Effector memory CD8-positive, alpha-beta T cell (primary cell): ENCODE measurements around the gene ELOA.
A peak's percentile ranks its signal among the peaks of the same experiment; 100 is the strongest.

Experiments
- ATAC-seq: fragments of 150-1000 bp; cut with Tn5 transposase; replicated peaks from 2 replicates; pipeline ENCODE4 v1.10.0; 2021; ENCODE audit warnings: mild to moderate bottlenecking, moderate library complexity
- DNase-seq, 3 experiments: peaks; one replicate each; pipeline ENCODE4 v3.0.0; 2021
- H3K27ac Mint-ChIP-seq, 2 donors: one replicate each; pipeline ENCODE4 v1.8.0; 2022; ENCODE audit warnings: mild to moderate bottlenecking in 2 of 2, mixed read lengths in 2 of 2, moderate library complexity in 2 of 2
- H3K27me3 Mint-ChIP-seq, 2 donors: one replicate each; pipeline ENCODE4 v1.8.0; 2022; ENCODE audit warnings: mixed read lengths in 2 of 2
- H3K36me3 Mint-ChIP-seq: one replicate; pipeline ENCODE4 v1.8.0; 2022; ENCODE audit warnings: mild to moderate bottlenecking, moderate library complexity, mixed read lengths; ENCODE audit not compliant: insufficient read depth
- H3K4me1 Mint-ChIP-seq, 2 donors: one replicate each; pipeline ENCODE4 v1.8.0; 2022; ENCODE audit warnings: low read depth in 2 of 2, mixed read lengths in 2 of 2
- H3K4me3 Mint-ChIP-seq, 2 donors: one replicate each; pipeline ENCODE4 v1.8.0; 2022; ENCODE audit warnings: mild to moderate bottlenecking in 2 of 2, mixed read lengths in 2 of 2, moderate library complexity in 2 of 2
- H3K9me3 Mint-ChIP-seq, 2 donors: one replicate each; pipeline ENCODE4 v1.8.0; 2022; ENCODE audit warnings: mixed read lengths in 2 of 2

Gene ELOA

DNA sequence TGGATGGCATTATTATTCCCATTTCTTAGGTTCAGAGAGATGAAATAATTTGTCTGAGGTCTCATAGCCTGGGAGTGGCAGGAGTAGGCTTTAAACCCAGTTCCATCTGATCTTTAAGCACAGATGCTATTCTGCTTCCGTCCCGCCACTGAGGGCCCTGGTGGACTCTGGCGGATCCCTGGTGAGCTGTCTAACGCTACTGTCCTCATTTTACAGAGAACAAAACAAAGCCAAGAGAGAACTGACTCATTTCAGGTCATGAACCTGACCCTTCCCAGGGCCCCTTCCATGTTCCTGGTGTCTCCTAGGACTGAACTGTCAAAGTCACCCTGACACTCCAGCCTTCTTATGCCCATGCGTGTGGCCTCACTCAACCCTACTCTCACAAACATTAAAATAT lies 60.4 kb downstream of the ELOA start:
- DNase-seq (no peak), ATAC-seq (no peak)
- Mint-ChIP-seq H3K4me1 (peaks cover 4 to 21% of the 10 kb centered on the region in 2 donors), H3K4me3 (no peak overlapping the region), H3K36me3 (peaks cover 13% of the 10 kb centered on the region), H3K27ac (peak overlapping the region in 1 of 2 donors; percentile 72), H3K9me3 (no peaks in the 10 kb centered on the region), H3K27me3 (no peaks in the 10 kb centered on the region)

DNA sequence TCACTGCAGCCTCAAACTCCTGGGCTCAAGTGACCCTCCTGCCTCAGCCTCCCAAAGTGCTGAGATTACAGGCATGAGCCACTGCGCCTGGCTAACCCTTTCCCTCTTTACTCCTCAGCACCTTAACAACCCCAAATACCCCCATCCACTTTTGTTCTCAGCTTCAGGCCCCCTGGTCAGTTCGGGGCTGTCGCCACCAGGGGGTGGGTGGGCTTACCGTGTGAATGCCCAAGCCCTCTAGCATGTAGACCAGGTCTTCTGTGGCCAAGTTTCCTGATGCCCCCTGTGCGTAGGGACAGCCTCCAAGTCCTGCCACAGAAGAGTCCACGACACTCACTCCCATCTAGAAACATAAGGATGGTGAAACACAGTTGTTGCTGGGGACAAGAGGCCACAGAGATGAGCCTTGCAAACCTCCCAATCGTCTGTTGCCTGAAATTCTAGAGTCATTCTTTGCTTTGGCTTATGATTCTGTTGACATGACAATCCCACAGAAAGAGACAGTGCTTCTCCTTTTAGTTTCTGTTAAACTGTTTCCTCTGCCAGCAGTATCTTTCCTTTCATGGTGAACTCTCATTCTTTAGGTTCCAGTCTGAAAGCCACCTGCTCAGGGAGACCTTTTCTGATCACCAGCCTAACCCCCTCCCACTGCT lies 61.0 kb downstream of the ELOA start:
- ATAC-seq = no peak
- no peak for DNase-seq
- no peak overlapping the region for H3K27ac Mint-ChIP-seq
- H3K4me3 Mint-ChIP-seq = no peak overlapping the region
- H3K4me1 Mint-ChIP-seq = peaks cover 4 to 15% of the 10 kb centered on the region in 2 donors
- H3K27me3 Mint-ChIP-seq = no peaks in the 10 kb centered on the region
- no peaks in the 10 kb centered on the region for H3K9me3 Mint-ChIP-seq
- H3K36me3 Mint-ChIP-seq = peaks cover 11% of the 10 kb centered on the region

- Mint-ChIP-seq H3K27me3 (no peaks in the 10 kb centered on the region), H3K36me3 (peaks cover 11% of the 10 kb centered on the region), H3K9me3 (no peaks in the 10 kb centered on the region), H3K4me3 (no peak overlapping the region), H3K27ac (peak overlapping the region in 1 of 2 donors; percentile 5), H3K4me1 (peaks cover 7 to 14% of the 10 kb centered on the region in 2 donors)
- ATAC-seq (no peak), DNase-seq (no peak)
Measured at GRCh38 chr1:23805025-23805424, 61.8 kb downstream of the ELOA start.

DNA sequence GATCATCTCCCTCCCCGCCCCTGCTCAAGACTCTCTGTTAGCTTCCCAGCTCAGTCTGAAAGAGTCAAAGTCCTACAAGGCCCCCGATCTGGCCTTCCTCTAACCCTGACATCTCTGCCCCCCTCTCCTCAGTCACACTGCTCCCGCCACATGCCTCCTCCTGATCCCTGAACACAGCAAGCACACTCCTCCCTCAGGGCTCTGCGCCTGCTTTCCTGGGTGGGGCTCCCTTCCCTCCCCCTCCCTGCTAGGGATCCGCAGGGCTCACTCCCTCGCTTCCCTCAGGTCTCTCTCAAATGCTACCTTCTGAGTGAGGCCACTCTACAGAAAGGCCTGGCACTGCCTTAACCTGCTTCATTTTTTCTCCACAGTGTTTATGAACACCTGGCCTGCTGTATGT lies 63.0 kb downstream of the ELOA start:
- H3K36me3 Mint-ChIP-seq = peaks cover 7% of the 10 kb centered on the region
- no peak for ATAC-seq

GRCh38 chr1:23807453-23807852 lies 64.2 kb downstream of the ELOA start:
- Mint-ChIP-seq H3K4me1 (peaks cover 14 to 18% of the 10 kb centered on the region in 2 donors), H3K27ac (peak overlapping the region in 1 of 2 donors; percentile 72), H3K9me3 (no peaks in the 10 kb centered on the region), H3K27me3 (no peaks in the 10 kb centered on the region), H3K4me3 (no peak overlapping the region), H3K36me3 (peaks cover 7% of the 10 kb centered on the region)
- DNase-seq (no peak), ATAC-seq (no peak)

More for the DNA sequence above, 63.0 kb downstream of the ELOA start:
- no peaks in the 10 kb centered on the region for H3K9me3 Mint-ChIP-seq
- no peaks in the 10 kb centered on the region for H3K27me3 Mint-ChIP-seq
- no peak for DNase-seq
- H3K4me3 Mint-ChIP-seq = no peak overlapping the region
- peak overlapping the region in 1 of 2 donors; percentile 6 for H3K27ac Mint-ChIP-seq
- peaks cover 18% of the 10 kb centered on the region in 2 donors for H3K4me1 Mint-ChIP-seq

DNA sequence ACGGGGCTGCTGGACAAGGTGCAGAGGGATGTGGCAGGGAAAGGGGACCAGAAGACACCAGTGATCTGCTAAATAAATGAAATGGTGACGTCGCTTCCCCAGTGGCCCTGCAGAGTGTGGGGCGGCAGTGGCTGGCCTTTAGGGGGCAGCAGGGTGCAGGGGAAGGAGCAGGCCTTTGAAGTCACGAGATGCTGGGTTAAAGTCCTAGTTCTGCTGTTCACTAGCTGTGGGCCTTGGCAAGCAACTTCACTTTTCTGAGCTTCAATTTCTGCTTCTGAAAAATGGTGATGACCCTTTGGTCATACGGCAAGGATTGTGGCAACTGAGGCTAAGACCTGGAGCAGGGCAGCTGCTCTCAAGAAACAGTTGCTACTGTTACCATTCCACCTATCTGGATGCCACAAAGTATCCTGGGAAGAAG lies 66.5 kb downstream of the ELOA start:
- H3K9me3 Mint-ChIP-seq = no peaks in the 10 kb centered on the region
- ATAC-seq (peak; percentile 98), DNase-seq (peak; percentile 81 to 84 (median 82))
- no peaks in the 10 kb centered on the region for H3K27me3 Mint-ChIP-seq
- H3K4me1 Mint-ChIP-seq = peaks cover 12 to 18% of the 10 kb centered on the region in 2 donors
- no peak overlapping the region for H3K27ac Mint-ChIP-seq
- no peak overlapping the region for H3K4me3 Mint-ChIP-seq
- H3K36me3 Mint-ChIP-seq = peaks cover 16% of the 10 kb centered on the region

- Mint-ChIP-seq H3K4me3 (no peak overlapping the region), H3K27me3 (no peaks in the 10 kb centered on the region), H3K36me3 (peaks cover 24% of the 10 kb centered on the region), H3K9me3 (no peaks in the 10 kb centered on the region), H3K27ac (peak overlapping the region in 1 of 2 donors; percentile 81), H3K4me1 (peaks cover 12 to 18% of the 10 kb centered on the region in 2 donors)
- ATAC-seq = peak; percentile 61
- peak; percentile 46 to 60 (median 54) for DNase-seq
Measured at GRCh38 chr1:23810818-23811540, 67.7 kb downstream of the ELOA start.
